ENCODE measurements around the gene MRPL48.

DNA sequence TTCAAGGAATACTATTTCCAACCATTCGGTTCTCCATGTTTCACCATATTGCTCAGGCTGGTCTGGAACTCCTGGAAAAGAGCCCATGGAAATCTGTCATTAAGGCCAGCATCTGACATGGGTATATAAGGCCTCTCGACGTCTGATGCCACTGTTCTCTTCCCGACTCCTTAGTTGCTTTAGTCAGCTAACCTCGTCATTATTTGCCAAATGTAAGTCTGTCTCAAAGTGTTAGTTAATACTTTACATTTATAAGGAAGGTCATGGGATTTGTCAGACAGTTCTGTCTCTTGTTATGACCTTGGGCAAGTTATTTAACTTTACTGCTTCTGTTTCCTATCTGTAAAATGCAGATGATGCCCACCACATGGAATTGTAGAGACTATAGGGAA is 1.6 kb downstream of the MRPL48 start:
- TF ChIP-seq, protein P1, sequence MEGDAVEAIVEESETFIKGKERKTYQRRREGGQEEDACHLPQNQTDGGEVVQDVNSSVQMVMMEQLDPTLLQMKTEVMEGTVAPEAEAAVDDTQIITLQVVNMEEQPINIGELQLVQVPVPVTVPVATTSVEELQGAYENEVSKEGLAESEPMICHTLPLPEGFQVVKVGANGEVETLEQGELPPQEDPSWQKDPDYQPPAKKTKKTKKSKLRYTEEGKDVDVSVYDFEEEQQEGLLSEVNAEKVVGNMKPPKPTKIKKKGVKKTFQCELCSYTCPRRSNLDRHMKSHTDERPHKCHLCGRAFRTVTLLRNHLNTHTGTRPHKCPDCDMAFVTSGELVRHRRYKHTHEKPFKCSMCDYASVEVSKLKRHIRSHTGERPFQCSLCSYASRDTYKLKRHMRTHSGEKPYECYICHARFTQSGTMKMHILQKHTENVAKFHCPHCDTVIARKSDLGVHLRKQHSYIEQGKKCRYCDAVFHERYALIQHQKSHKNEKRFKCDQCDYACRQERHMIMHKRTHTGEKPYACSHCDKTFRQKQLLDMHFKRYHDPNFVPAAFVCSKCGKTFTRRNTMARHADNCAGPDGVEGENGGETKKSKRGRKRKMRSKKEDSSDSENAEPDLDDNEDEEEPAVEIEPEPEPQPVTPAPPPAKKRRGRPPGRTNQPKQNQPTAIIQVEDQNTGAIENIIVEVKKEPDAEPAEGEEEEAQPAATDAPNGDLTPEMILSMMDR (IDR thresholded peaks at IDR 0.05; ENCODE audit: borderline replicate concordance, extremely low read depth, low read length, poor library complexity, severe bottlenecking), result no peak
- TF ChIP-seq EZH2 (IDR thresholded peaks at IDR 0.05; ENCODE audit: borderline replicate concordance, low read depth, low read length, severe bottlenecking), result no peak

Data from DND-41 (cell line).